Fibroblast of skin of scalp (primary cell): Measurements from ENCODE around the gene HYI. TPM values are rescaled to one million over a fixed set of nuclear protein-coding genes. Genes with fewer than 3 reads are reported as not detected.
A peak's percentile ranks its signal among the peaks of the same experiment; 100 is the strongest.
"Not testable (repeated sequence)": the region's sequence is repeated elsewhere in the genome, so short reads cannot be mapped to it uniquely, and the experiment has no call there.

Source experiments
- DNase-seq: peaks from one replicate; pipeline ENCODE4 v3.0.0-alpha.2; 2013
- polyA plus RNA-seq, 2 experiments: library from polyadenylated mRNA; unstranded; fragments of 120-200 nt; gene quantifications; one replicate each; pipeline ENCODE4 v1.2.1, GENCODE V29; 2013; ENCODE audit not compliant: insufficient read length in 2 of 2

Gene HYI
- polyA plus RNA-seq (2013, experiment 1 of 2; ENCODE audit: insufficient read length) = 31.3 TPM
- polyA plus RNA-seq (2013, experiment 2 of 2; ENCODE audit: insufficient read length) = 30.2 TPM

DNA sequence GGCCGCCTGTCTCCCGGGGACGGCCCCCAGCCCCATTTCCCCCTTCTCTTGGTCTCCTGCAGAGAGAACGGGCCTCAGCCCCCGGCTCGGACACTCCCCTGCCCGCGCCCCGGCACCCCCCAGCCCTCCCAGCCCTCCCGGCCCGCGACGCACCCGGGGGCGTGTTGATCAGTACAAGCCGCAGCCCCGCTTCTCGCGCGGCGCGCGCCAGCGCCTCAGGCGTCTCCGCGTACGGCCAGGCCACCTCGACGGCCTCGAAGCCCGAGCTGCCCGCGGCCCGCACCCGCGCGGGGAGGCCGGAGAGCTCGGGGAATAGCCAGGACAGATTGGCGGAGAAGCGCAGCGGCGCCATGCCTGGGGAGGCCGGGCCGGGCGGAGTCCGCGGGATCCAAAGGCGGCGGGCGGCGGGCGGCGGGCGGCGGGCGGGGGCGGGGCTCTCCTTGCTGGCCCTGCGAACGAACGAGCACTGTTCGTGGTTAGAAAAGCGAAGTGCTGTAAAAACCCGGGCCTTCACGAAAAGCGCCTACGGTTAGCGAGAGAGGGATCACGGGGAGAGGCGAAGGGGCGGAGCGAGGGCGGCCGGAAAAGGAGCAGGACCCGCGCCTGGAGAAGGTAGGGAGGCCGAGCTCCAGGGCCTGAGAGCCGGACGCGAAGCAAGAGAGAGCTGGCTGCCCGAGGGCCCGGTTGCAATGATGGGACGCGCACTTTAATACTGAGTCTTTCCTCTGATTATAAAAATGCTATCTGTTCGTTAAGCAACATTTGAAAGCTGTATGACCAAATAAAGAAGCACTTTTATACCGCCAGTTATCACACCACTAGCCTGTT lies at the start of gene HYI:
HYI (minus strand) TSS at position 490 of the 828 bp plus-strand sequence; CDS start at position 352, 138 bp downstream.
- DNase-seq = peak; percentile 90

DNA sequence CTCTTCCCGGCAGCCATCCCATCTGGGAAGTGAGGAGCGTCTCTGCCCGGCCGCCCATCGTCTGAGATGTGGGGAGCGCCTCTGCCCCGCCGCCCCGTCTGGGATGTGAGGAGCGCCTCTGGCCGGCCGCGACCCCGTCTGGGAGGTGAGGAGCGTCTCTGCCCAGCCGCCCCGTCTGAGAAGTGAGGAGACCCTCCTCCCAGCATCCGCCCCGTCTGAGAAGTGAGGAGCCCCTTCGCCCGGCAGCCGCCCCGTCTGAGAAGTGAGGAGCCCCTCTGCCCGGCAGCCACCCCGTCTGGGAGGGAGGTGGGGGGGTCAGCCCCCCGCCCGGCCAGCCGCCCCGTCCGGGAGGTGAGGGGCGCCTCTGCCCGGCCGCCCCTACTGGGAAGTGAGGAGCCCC lies 48.1 kb upstream of the HYI start:
- DNase-seq = not testable (repeated sequence)

- DNase-seq = no peak
These were observed 46.2 kb upstream of the HYI start for GRCh38 chr1:43499898-43500297.

DNA sequence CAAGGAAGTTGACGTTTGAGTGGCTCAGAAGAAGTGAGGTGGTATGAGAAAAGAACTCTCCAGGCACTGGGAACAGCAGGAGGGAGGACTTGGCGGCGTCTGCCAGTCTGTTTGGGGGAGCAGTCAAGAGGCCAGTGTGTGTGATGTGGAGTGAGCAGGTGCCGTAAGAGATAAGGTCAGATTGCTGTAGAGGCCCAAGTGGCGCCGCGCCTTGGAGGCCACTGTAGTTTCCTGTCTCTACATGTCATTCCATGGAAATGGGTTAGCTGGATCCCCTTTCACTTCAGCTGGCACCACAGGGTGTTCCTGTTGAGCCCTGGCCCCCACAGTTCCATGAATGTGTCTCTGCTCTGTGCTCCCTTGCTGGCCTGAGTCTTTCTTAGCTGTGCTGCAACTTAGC lies 41.5 kb upstream of the HYI start:
- DNase-seq = no peak

DNA sequence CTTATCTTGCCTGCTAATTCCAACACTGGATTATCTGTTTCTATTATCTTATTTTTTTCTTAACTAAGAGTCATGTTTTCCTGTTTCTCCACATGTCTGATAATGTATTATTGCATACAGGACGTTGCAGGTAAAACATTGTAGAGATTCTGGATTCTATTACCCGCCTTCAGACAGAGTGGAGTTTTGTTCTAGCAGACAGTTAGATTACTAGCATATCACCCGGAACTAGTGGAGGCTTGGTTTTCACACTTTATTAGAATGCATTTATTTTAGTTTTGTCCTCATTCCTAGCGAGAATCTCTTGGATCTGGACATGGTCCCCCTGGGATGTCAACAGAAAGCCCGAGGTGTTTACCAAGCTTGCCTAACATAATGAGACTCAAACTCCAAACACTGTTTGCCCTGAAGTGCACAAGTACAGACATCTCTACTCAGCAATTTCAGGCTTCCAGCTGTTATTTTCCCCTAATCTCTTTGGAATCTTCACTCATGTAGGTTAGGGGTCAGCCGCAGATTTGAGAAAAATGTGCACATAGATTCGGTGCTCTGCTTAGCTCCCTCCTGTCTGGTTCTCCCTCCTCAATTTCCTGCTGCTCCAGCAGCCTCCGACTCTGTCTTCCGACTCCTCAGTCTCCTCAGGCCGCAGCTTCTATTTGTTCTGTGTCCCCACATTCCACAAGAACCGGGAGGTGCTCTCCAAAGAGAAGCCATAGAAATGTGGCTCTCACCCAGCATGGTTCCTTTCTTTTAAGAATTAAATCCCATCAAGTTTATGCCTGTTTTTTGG lies 40.1 kb upstream of the HYI start:
- peak; percentile 42 for DNase-seq

DNA sequence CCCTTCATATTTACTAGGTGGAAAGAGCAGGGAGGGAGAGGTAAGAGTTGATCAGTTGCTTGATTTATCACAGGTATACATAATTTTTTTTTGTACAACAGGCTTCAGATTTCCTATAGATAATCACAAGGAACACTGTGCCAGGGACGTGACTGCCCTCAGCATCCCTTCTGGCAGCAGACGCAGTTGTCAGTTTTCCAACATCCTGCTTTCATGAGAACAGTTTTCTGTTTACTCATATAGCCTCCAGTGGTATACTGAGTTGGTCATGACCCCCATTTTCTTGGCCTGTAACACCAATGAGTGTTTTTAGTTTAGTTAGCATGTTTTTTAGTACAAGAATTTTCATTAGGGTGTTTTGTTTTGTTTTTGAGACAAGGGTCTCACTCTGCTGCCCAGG lies 39.1 kb upstream of the HYI start:
- DNase-seq = peak; percentile 9

GRCh38 chr1:43491061-43491460 lies 37.3 kb upstream of the HYI start:
- DNase-seq = no peak

DNA sequence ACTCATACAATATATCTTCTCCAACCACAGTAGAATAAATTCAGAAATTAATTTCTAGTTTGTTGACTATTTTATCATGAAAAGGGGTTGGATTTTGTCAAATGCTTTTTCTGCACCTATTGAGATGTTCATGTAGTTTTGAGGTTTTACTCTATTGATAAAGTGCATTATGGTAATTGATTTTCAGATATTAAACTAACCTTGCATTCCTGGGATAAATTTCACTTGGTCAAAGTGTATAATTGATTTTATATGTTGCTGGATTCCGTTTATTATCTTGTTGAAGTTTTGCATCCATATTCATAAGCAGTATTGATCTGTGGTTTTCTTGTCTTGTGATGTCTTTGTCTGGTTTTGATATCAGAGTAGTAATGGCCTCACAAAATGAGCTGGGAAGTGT lies 34.4 kb upstream of the HYI start:
- DNase-seq = no peak

DNA sequence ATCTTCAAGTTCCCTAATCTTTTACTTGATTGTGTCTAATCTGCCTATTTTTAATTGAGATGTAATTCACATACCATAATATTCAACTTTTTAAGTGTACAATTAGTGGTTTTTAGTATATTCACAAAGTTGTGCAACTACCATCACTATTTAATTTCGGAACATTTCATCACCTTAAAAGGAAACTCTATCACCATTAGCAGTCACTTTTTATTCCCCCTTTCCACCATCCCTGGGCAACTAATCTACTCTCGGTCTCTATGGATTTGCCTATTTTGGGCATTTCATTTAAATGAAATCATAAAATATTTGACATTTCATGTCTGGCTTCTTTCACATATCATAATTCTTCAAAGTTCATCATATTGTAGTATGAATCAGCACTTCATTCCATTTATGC lies 30.6 kb upstream of the HYI start:
- peak; percentile 66 for DNase-seq

GRCh38 chr1:43482215-43482614 lies 28.5 kb upstream of the HYI start:
- no peak for DNase-seq

DNA sequence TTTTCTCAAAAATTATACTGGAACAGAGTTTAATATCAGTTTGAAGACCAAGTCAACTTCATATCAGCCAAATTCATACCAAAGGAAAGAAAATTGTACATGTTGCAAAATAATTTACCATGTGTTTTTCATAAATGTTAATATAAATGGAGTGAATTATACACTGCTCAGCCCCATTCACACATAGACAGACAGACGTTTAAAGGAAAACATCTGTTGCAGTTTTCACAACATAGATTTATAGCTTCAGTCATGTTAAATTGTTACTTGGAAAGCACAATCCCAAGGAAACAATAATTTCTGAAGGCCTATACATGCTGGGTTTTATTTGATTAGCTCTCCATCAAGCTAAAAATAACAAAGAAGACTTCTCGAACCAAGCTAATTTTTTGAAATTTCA lies 27.8 kb upstream of the HYI start:
- DNase-seq = no peak

- DNase-seq = no peak
These were observed 25.7 kb upstream of the HYI start for GRCh38 chr1:43479414-43479813.

DNA sequence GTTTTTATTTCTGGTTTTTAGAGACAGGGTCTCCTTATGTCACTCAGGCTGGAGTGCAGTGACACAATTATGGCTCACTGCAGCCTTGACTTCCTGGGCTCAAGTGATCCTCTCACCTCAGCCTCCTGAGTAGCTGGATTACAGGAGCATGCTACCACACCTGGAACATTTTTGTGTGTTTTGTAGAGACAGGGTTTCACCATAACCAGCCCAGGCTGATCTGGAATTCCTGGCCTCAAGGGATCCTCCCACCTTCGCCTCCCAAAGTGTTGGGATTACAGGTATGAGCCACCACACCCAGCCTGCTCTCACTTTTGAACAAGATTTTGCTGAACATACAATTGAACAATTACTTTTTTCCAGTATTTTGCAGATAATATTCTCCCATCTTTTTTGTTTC lies 24.0 kb upstream of the HYI start:
- DNase-seq = no peak

DNA sequence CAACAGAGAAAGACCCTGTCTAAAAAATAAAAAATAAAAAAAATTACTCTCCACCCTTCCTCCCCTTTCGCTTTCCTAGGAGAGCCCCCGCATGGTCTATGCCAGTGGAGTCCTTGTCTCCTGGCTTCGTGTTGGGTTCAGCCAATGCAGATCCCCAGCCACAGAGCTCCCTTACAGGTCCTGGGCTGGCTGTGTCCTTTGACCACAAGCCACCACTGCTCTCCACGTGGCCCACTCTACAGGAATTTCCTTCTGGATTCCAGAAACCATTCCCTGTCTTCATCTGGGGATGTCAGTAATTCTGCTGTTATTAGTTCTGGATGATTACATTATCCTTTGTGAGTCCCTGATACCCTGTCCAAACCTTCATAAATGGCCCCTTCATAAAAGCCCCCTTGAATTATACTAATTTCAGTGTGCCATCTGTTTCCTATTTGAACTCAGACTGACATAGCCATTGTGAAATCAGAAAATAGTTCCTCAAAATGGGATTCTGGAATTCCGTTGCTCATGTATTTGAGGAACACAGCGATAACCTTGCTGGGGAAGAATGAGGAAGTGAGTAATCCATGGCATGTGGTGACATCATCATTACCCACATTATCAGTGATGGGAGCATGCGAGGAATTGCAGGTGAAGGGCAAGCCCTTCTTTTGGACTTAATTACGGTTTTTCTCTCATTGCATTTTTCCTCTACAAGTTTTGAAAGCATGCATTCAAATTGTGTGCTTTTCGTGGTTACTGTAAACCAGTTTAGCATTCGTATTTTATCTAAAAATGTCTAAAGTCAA lies 22.1 kb upstream of the HYI start:
- DNase-seq = peak; percentile 71

GRCh38 chr1:43473463-43473862 lies 19.7 kb upstream of the HYI start:
- no peak for DNase-seq

DNA sequence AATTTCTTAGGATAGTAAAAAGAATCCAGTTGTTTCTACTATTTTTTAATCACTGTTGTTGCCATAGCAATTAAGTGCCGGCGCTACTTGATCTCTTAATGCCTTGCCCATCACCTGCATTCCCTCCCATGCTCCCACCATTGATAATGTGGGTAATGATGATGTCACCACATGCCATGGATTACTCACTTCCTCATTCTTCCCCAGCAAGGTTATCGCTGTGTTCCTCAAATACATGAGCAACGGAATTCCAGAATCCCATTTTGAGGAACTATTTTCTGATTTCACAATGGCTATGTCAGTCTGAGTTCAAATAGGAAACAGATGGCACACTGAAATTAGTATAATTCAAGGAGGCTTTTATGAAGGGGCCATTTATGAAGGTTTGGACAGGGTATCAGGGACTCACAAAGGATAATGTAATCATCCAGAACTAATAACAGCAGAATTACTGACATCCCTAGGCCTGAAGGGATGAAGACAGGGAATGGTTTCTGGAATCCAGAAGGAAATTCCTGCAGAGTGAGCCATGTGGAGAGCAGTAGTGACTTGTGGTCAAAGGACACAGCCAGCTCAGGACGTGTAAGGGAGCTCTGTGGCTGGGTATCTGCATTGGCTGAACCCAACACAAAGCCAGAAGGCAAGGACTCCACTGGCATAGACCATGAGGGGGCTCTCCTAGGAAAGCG lies 18.9 kb upstream of the HYI start:
- DNase-seq = peak; percentile 97

DNA sequence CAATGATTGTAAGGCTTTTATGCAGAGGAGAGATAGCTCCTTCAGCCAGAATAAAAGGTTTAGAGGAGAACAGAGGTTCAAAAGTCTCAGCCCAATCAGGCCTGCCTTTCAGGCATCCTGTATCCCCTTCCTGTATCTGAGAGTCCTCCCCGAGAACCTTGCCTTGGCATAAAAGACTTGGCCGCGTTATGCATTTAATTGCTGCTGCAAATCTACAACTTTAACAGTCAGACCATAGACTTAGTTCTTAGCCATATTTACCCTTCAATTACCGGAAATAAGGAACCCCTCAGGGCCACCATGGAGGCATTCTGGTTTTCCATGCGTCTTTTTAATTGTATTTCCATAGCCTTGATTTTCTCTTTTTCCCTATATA lies 18.3 kb upstream of the HYI start:
- no peak for DNase-seq

DNA sequence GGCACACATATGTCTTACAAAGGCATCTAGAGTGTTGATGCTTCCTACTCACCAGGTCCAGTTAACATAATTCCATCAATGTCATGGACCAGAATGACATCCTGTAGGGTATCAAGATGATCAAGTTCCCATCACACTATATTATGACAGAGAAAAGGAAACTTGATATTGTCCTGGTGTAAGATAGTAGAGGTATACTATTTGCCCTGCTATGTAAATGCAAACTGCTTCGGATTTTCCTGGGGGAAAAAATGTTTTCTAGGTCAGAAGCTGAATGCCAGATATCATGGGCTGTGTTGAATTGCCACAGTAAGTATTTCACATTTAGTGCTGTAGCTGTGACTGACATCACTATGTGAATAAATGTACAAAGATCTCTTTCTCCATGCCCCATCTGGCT lies 16.2 kb upstream of the HYI start:
- DNase-seq = no peak

DNA sequence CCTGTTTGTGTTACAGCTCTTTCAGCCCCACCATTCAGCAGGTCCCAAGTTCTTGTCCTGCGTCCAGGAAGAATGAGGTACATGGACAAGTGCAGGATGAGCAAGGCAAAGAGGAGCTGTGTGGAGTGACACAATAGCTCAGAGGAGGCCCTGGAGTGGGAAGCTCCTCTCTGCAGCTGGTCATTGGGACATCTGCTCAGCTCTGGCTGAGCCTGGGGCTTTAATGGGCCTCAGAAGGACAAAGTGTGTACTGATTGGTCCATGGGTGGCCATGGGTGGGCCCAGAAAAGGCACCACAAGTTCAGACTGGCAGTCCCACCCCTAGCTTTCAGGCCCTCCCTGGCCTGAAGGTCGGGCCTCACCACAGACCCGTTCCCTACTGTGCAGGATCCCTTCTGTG lies 14.7 kb upstream of the HYI start:
- no peak for DNase-seq

DNA sequence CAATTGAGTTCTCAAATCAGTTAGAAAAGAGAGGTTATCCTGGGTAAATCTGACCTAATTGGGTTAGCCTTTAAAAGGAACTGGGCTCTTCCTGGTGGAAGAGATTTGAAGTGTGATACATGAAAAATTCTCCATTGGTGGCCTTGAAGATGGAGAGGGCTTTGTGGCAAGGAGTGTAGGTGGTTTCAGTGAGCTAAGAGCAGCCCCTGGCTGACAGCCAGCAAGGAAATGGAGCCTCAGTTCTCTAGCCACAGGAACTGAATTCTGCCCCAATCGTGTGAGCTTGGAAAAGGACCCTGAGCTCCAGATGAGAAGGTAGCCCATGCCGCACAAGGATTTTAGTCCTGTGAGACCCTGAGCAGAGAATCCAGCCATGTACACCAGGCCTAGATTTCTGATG lies 12.7 kb upstream of the HYI start:
- no peak for DNase-seq

- no peak for DNase-seq
These were observed 11.9 kb upstream of the HYI start for GRCh38 chr1:43465505-43466067.
